Medulla oblongata (tissue), 1 donor: ENCODE measurements around the gene MYH7B.

Source experiments
- DNase-seq: peaks from one replicate; pipeline ENCODE4 v3.0.0-alpha.2; 2015; ENCODE audit errors: extremely low spot score

Gene MYH7B

GRCh38 chr20:34955231-34956040 is at the start of gene MYH7B, which contains the start of gene GSS:
Gene MYH7B, plus strand, starts transcription at chr20:34955868. Its CDS starts 22,138 bp downstream, at chr20:34978006.
Gene GSS, minus strand, starts transcription at chr20:34955806. Its CDS starts 3,954 bp downstream, at chr20:34951852.
- DNase-seq, result peak; percentile 97

DNA sequence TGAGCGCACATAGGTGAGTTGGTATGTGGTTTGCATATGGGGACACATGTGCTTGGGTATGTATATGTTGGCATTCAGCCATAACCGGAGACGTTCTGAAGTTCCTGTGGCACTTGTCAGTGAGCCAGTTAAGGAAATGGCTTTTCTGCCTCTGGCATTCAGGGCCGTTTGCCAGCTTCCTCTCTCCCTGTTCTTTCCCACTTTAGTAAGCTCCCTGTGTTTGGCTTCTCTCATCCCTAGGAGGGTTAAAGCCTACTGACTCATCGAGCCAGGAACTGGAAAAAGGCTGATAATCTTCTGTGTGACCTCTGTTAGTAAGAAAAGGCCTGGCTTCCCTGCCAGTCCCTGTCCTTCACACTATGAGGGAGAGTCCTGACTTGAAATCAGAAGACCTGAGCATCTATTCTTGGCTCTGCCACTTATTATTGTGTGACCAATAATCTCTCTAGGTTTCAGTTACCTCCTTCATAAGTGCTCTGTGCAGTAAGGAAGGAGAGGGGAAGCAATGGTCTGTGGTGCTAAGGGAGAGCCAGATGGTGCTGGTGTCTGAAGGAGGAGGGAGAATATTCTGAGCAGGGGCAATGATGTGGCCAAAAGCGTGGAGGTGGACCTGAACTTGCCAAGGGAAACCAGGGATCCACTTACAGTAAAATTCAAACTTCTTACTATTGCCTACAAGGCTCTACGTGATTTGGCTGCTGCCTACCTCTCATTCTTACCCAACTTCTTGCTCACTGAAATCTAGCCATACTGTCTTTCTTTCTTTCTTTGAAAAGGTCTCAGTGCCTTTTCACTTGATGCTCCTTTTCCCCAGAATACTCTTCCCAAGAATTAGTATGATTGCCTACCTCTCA is 47.8 kb upstream of the MYH7B start:
- DNase-seq, result peak; percentile 14

DNA sequence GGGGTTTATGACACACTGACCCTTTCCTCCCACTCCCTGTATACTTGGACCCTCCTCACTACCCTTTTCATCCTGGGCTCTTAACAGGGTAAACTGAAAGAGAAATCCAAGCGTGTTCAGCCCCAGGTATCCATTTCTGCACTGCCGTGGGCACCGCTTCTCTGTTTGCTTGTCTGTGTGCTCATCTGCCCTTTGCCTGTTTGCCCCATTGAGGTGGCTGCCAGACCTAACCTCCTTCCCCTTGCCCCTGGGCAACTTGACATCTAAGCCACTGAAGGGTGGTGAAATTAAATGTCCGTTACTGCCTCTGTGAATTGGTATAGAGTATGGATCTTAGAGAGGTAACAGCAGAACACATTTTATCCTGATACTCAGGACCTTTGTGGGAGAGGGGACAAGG is 40.5 kb upstream of the MYH7B start:
- no peak for DNase-seq

DNA sequence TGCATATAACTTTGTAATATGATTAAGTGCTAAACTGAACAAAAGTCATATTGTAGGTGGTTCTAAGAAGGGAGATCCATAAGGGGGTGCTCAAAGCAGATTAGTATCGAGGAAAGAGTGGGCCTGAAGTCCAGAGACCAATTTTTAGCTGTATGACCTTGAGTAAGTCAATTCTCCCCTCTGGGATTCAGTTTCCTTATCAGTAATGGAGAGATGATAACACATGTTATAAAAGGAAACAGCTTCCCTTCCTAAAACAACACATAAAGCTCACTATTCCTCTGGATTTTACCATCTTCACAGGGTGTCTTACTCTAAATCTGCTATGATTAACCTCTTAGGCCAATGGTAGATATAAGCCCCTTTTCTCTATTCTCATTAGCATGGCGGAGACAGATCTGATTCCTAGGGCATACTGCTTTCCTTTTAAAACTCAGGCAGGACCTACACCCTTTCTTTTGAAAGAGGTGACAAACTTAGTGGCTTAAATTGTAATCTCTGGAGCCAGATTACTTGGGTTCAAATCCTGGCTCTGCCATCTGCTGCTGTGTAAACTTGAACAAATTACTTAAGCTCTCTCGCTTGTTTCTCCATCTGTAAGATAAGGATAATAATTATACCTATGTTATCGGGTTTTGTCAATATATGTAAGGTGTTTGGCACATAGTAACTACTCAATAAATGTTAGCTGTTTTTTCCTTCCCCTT is 39.8 kb upstream of the MYH7B start:
- no peak for DNase-seq

GRCh38 chr20:34916774-34917354 is 38.8 kb upstream of the MYH7B start:
- no peak for DNase-seq

GRCh38 chr20:34920055-34920454 is 35.6 kb upstream of the MYH7B start:
- DNase-seq, result no peak

- DNase-seq, result no peak
Measured at GRCh38 chr20:34921436-34921835, 34.2 kb upstream of the MYH7B start.

DNA sequence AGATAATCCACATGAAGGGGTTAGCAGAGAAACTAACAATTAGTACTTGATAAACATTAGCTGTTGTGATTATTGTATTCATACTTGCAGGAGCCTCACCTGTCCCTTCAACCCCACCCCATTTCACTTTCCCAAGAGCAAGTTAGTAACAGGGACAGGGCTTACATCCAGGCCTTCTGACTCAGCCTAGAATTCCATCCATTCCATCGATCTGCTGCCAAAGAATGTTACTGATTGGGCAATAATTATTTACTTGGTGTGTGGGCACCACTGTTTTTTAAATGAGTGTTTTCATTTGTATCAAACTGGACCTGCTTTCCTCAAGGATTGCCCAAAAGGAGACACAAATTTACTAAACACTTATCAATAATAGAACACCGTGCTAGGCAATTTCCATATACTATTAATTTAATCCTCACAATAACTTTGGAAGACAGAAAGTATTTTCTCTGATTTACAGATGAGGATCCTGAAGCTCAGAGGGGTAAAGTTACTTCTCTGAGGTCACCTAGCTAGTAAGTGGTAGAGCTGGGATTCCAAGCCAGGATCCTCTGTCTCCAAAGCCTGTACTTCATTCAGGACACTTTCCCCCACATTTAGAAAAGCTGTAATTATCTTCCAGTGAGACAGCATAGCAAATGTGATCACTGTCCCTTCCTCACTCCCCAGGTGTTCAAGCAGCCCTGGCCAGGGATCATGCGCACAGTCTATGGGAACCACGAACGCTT is 32.9 kb upstream of the MYH7B start:
- peak; percentile 8 for DNase-seq

DNA sequence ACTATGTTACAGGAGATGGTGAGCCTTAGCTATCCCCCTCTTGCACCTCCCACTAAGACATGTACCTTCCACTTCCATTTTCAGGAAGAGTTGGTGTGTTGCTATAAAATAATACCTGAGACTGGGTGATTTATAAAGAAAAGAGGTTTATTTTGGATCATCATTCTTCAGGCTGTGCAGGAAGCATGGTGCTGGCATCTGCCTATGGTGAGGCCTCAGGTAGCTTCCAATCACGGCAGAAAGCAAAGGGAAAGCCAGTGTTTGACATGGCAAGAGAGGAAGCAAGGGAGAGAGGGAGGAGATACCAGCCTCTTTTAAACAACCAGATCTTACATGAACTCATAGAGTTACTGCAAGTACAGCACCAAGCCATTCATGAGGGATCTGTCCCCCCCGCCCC is 32.3 kb upstream of the MYH7B start:
- DNase-seq, result no peak

DNA sequence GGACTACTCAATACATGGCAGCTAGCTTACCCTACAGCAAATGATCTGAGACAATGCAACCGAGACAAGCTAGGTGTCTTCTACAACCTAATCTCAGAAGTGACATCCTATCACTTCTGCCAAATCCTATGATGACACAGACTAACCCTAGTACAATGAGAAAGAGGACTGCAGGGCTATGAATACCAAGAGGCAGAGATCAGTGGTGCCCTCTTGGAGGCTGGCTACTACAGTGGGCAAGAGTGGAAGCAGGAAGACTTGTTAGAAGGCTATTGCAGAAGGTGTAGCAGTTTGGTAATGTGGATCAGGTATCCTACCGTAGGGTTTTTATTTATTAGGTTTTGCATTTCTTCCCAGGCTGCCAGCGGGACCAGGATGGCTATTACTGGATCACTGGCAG is 30.3 kb upstream of the MYH7B start:
- no peak for DNase-seq

DNA sequence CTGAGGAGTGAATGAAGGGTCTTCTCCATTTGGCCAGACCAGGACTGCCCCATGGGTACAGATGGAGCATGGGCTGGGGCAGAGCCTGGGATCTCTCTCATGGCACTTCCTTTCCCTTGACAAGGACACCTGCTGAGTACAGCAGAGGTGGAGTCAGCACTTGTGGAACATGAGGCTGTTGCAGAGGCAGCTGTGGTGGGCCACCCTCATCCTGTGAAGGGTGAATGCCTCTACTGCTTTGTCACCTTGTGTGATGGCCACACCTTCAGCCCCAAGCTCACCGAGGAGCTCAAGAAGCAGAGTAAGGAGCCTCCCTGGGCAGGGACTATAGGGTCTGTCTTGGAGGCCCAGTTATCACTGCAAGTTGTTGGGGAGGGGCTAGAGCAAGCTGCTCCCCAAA is 29.7 kb upstream of the MYH7B start:
- no peak for DNase-seq

GRCh38 chr20:34926581-34926980 is 29.1 kb upstream of the MYH7B start:
- DNase-seq, result no peak

DNA sequence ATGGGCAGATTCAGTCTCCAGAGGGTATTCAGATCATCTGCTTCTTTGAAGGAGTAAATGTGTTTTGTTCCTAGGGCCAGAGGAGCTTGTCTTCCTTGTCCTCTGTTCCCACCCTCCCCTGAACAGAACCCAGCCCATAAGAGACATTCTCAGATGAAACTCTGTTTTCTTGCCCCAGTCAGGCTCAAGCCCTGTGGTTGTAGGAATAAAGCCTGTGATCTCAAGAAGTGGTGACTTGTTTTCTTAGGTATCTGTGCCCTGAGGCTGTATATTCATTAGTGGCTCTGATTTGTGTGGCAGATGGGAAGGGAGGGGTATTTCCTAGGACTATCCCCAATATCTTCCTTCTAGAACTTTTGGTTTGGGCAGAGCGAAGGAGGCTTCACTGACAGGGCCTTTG is 27.9 kb upstream of the MYH7B start:
- no peak for DNase-seq

DNA sequence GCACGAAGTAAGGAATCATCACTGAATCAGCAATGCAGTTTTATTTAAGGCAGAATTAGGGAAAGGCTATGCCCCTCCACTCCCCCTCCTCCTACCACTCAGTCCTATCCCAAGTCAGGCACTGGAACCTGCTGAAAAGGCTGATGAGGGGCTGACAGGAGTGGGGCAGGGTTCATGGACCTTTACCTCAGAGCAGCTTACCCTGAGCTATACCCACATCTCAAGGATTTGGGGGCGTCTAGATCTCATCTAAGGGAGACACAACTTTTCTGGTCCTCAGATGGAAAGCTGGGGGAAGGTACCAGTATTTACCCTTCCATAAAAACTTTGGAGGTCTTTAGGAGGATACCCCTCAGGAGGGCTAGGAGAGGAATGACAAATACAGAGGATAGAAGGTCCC is 27.3 kb upstream of the MYH7B start:
- no peak for DNase-seq

DNA sequence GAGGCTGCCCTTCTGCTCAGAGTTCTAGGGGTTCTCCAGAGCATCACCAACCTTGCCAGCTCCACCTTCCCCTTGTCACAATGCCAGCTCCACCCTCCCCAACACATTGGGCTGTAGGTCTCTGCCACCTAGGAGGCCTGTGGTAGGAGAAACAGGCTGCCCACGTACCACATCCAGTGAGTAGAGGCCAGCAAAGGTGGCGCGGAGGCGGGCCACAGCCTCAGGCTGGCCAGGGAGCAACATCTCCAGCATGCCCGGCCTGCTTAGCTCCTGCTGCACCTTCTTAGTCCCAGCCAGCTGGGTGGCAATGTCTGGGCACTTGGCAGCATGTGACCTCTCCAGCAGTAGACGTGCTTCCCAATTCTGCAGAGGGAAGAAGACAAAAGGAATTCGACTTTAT is 23.9 kb upstream of the MYH7B start:
- DNase-seq, result no peak

- DNase-seq, result peak; percentile 75
Measured at GRCh38 chr20:34938466-34939163, 17.1 kb upstream of the MYH7B start.

DNA sequence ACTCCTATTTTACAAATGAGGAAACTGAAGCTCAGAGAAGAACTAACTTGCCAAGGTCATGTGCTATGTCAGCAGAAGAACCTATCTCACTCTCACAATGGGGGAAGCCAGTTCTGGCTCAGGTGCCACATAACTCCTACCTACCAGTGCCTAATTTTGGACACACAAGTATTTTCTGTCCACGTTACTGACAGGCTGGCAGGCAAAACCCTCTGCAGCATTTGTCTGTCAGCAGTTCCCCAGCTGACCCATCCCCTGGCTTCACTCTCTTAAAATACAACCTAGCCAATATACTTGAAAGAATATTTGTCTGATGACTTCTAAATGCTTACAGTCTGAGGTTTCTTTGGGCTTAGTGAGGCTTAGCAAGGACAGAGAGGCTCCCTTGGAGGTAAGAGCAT is 15.6 kb upstream of the MYH7B start:
- no peak for DNase-seq

GRCh38 chr20:34941226-34941625 is 14.4 kb upstream of the MYH7B start:
- DNase-seq, result no peak

GRCh38 chr20:34942301-34942700 is 13.4 kb upstream of the MYH7B start:
- no peak for DNase-seq

DNA sequence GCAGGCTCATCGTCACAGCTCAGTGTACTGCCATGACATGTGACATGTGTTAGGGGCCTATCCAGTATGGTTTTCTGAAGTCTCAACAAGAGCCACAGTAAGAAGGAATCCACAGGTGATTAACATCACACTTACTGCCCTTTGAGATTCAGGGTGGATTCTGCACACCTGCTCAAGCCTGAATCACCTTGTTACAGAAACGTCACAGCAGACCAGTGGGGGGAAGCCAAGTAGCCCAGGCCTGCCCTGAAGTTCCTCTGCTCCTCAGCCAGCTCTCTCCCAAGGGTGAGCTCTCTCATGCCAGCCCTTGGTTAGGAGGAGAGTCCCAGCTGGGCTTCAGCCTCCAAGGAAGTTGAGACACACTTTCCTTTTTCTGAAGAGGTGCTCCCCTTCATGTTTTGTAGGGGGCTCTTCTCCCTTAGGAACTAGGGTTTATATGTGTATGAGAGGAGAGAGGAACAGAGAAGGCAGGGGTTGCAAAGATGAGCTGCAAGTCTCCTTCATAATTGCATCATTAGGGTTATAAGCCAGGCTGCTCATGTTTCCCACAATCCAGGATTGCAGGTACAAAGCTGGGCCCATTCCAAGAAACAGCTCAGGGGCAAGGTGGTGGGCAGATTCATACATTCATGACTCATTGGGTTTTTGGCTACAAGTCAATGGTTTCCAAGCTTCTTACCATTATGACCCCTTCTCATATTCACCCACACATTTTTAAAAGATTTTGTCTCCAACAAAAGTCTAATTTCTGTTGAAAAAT is 11.7 kb upstream of the MYH7B start:
- no peak for DNase-seq
